Nephron (organoid): ENCODE data around the gene ZNF764.

Experiments
- H3K27ac Mint-ChIP-seq, 3 experiments: 2 replicates each; pipeline ENCODE4 v1.8.0; 2020; ENCODE audit warnings: mixed read lengths in 3 of 3, mild to moderate bottlenecking in 2 of 3, moderate library complexity in 1 of 3
- H3K27me3 Mint-ChIP-seq: 2 replicates; pipeline ENCODE4 v1.8.0; 2021; ENCODE audit warnings: low read depth, mild to moderate bottlenecking, moderate library complexity, mixed read lengths
- H3K36me3 Mint-ChIP-seq: 2 replicates; pipeline ENCODE4 v1.8.0; 2020; ENCODE audit warnings: low read depth, mixed read lengths
- H3K4me1 Mint-ChIP-seq: 2 replicates; pipeline ENCODE4 v1.8.0; 2020; ENCODE audit warnings: mixed read lengths
- H3K4me3 Mint-ChIP-seq, 3 experiments: 2 replicates each; pipeline ENCODE4 v1.8.0; 2020; ENCODE audit warnings: mild to moderate bottlenecking in 3 of 3, mixed read lengths in 3 of 3, moderate library complexity in 2 of 3
- H3K9me3 Mint-ChIP-seq: 2 replicates; pipeline ENCODE4 v1.8.0; 2020; ENCODE audit warnings: mixed read lengths
- CTCF ChIP-seq, 3 experiments: fragments of 200-600 bp; sonication (generic); IDR thresholded peaks; one replicate each; pipeline ENCODE4 v1.5.0; 2021; ENCODE audit warnings: antibody characterized with exemption in 3 of 3; ENCODE audit not compliant: unreplicated experiment in 3 of 3

Gene ZNF764

GRCh38 chr16:30557957-30558788 lies at the start of gene ZNF764:
ZNF764 (minus strand) TSS chr16:30558374; CDS start chr16:30558182, 192 bp downstream.
- peak within 1 kb of the TSS; percentile 90 to 95 (median 94) for H3K4me3 Mint-ChIP-seq
- peaks cover 22% of the 10 kb centered on the region for H3K4me1 Mint-ChIP-seq
- H3K9me3 Mint-ChIP-seq: no peaks in the 10 kb centered on the region

GRCh38 chr16:30606004-30606403 lies 47.8 kb upstream of the ZNF764 start:
- Mint-ChIP-seq H3K27ac (peak overlapping the region in 2 of 3 experiments; percentile 40 to 61), H3K36me3 (peaks cover 56% of the 10 kb centered on the region), H3K4me3 (no peak overlapping the region), H3K27me3 (no peaks in the 10 kb centered on the region), H3K9me3 (no peaks in the 10 kb centered on the region), H3K4me1 (peaks cover 12% of the 10 kb centered on the region)
- no peak for TF ChIP-seq CTCF (IDR thresholded peaks at IDR 0.05; ENCODE audit: unreplicated experiment in 3 of 3)

More at GRCh38 chr16:30557957-30558788, at the start of gene ZNF764:
- H3K27me3 Mint-ChIP-seq: no peaks in the 10 kb centered on the region
- peaks cover 21% of the 10 kb centered on the region for H3K36me3 Mint-ChIP-seq
- H3K27ac Mint-ChIP-seq: peak within 1 kb of the TSS; percentile 74 to 98 (median 93)
- no peak for TF ChIP-seq CTCF (IDR thresholded peaks at IDR 0.05; ENCODE audit: unreplicated experiment in 3 of 3)

DNA sequence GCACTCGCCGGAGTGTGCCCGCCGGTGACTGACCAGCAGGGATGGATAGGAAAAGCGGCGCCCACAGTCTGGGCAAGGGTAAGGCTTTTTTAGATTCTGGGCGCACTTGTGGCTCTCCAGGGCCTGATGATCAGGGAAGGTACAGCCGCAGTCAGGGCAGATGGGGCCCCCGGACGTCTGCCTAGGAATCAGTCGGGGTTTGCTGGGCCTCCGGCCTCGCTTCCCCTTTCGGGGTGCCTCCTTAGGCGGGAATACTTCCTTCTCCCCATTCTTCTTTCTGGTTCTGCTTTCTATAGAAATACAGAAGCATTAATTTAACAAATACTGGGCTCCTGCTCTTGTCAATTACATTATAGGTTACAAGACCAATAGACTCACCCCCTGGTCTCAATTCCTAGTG lies 47.0 kb upstream of the ZNF764 start:
- peak overlapping the region in 2 of 3 experiments; percentile 28 to 46 for H3K4me3 Mint-ChIP-seq
- H3K4me1 Mint-ChIP-seq: peaks cover 7% of the 10 kb centered on the region
- peak overlapping the region in 2 of 3 experiments; percentile 62 to 79 for H3K27ac Mint-ChIP-seq
- no peaks in the 10 kb centered on the region for H3K27me3 Mint-ChIP-seq
- no peaks in the 10 kb centered on the region for H3K9me3 Mint-ChIP-seq
- no peak for TF ChIP-seq CTCF (IDR thresholded peaks at IDR 0.05; ENCODE audit: unreplicated experiment in 3 of 3)
- peaks cover 64% of the 10 kb centered on the region for H3K36me3 Mint-ChIP-seq

- H3K4me1 Mint-ChIP-seq: peaks cover 5% of the 10 kb centered on the region
- H3K27ac Mint-ChIP-seq: peak overlapping the region; percentile 62 to 79 (median 67)
- TF ChIP-seq CTCF (IDR thresholded peaks at IDR 0.05; ENCODE audit: unreplicated experiment in 3 of 3): no peak
- no peaks in the 10 kb centered on the region for H3K9me3 Mint-ChIP-seq
- H3K27me3 Mint-ChIP-seq: no peaks in the 10 kb centered on the region
- H3K36me3 Mint-ChIP-seq: peaks cover 65% of the 10 kb centered on the region
- peak overlapping the region in 1 of 3 experiments; percentile 28 for H3K4me3 Mint-ChIP-seq
These were observed 46.3 kb upstream of the ZNF764 start for GRCh38 chr16:30604316-30604947.

DNA sequence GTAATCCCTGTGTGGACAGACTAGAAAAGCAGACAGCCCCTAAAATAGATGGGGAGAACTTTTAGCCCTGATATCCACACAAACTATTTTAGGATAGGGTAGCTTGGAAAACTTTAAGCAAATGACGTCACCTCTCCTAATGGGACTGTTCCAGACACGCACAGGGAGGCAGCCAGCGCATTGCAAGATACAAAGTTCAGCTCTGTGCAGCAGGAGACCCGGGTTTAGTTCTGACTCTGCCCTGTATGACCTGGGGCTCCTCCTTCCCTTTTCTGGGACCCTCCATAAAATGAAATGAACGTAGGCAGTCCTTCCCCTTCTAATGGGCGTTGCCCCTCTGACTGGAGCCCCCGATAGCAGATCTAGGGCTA lies 45.8 kb upstream of the ZNF764 start:
- Mint-ChIP-seq H3K4me1 (peaks cover 5% of the 10 kb centered on the region), H3K27ac (peak overlapping the region; percentile 23 to 79 (median 67)), H3K27me3 (no peaks in the 10 kb centered on the region), H3K9me3 (no peaks in the 10 kb centered on the region), H3K36me3 (peaks cover 65% of the 10 kb centered on the region), H3K4me3 (no peak overlapping the region)
- no peak for TF ChIP-seq CTCF (IDR thresholded peaks at IDR 0.05; ENCODE audit: unreplicated experiment in 3 of 3)
